Measurements from ENCODE around the gene AP4E1. TPM values are rescaled to one million over a fixed set of nuclear protein-coding genes. Genes with fewer than 3 reads are reported as not detected.
"Not testable (repeated sequence)": the region's sequence is repeated elsewhere in the genome, so short reads cannot be mapped to it uniquely, and the experiment has no call there.

Gene AP4E1
- total and polyA plus RNA-seq, 2 of the 4 experiments (the other 2 are of a cell fraction) = 3.1 to 6.8 TPM

DNA sequence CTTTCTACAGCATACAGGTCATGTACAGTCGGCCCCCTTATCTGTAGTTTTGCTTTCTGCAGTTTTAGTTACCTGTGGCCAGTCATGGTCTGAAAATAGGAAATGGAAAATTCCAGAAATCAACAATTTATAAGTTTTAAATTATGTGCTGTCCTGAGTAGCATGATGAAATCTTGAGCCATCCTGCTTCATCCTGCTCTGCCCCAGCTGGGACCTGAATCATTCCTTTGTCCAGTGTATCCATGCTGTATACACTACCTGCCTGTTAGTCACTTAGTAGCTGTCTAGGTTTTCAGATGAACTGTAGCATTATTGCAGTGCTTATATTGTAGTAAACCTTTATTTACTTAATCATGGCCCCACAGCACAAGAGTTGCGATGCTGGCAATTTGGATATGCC, 44.8 kb downstream of the AP4E1 start:
- H3K4me3 ChIP-seq (ENCODE audit: insufficient read depth, low read depth, low read length) = no peak overlapping the region
- H4K8ac ChIP-seq (ENCODE audit: low read depth in 2 of 2, low read length in 2 of 2) = peak overlapping the region; percentile 79 to 84; a peak in 3 of 4 replicates
- ATAC-seq (ENCODE audit: low read depth) (peak; percentile 84), DNase-seq (peak; percentile 90)
- no peak overlapping the region for H2BK20ac ChIP-seq (ENCODE audit: low read depth, low read length)
- ChIA-PET CTCF (no interaction called here), POLR2A (ENCODE audit: unreplicated experiment) (no interaction called here)
- BruUV-seq (replicated peaks) = no TSS peak
- dilution Hi-C loops (cut with HindIII; ENCODE audit: low sequenced_read_pairs, unreplicated experiment) = no loop called here
- H2AFZ ChIP-seq (replicated peaks; ENCODE audit: low read length, poor library complexity) = no peak overlapping the region
- no peak overlapping the region for H3K56ac ChIP-seq (ENCODE audit: extremely low read depth, insufficient read depth, low read length)
- TF ChIP-seq CEBPB (IDR thresholded peaks at IDR 0.05; ENCODE audit: low read depth, low read length) (peak; percentile 87), ELK1 (IDR thresholded peaks at IDR 0.05; ENCODE audit: borderline replicate concordance, low read depth, low read length) (no peak)
- peaks cover 17% of the 10 kb centered on the region for H3K36me3 ChIP-seq (ENCODE audit: control insufficient read depth, insufficient read depth, low read length)
- H2AK9ac ChIP-seq (replicated peaks; ENCODE audit: low read depth, low read length, poor library complexity) = no peak overlapping the region
- H3K23ac ChIP-seq (ENCODE audit: low read depth, low read length) = no peak overlapping the region
- H3K18ac ChIP-seq (ENCODE audit: low read depth, low read length) = no peak overlapping the region
- intact Hi-C loops (cut with micrococcal nuclease) = no loop called here
- H2BK5ac ChIP-seq (ENCODE audit: low read depth, low read length, poor library complexity, severe bottlenecking) = peak overlapping the region; percentile 13
- no peaks in the 10 kb centered on the region for H3K27me3 ChIP-seq (ENCODE audit: control insufficient read depth, insufficient read depth, low read length)
- H4K91ac ChIP-seq (ENCODE audit: insufficient read depth, low read depth, low read length) = no peak overlapping the region
- no peaks in the 10 kb centered on the region for H4K20me1 ChIP-seq (ENCODE audit: insufficient read depth, low read length)
- H3K14ac ChIP-seq (replicated peaks; ENCODE audit: low read depth, low read length) = 0 out of 2 replicates have a peak overlapping the region, but pooled peaks have one; percentile 16
- no peak overlapping the region; the same call in 1 of the 2 replicates for H2BK120ac ChIP-seq (ENCODE audit: low read depth, low read length)
- H3K9me1 ChIP-seq (ENCODE audit: insufficient read depth, low read length) = peaks cover 3% of the 10 kb centered on the region; the same call in 1 of the 2 replicates
- no peak overlapping the region for H3K27ac ChIP-seq (ENCODE audit: insufficient read depth, low read length)
- H3K4me2 ChIP-seq (ENCODE audit: low read depth, low read length) = no peak overlapping the region
- no peak overlapping the region; the same call in 1 of the 2 replicates for H3K4ac ChIP-seq (ENCODE audit: low read depth, low read length)
- H4K5ac ChIP-seq (ENCODE audit: low read depth, low read length) = no peak overlapping the region
- no peak overlapping the region for H2BK15ac ChIP-seq (ENCODE audit: low read depth, low read length)
- in situ Hi-C loops (cut with MboI; ENCODE audit: low sequenced_read_pairs) = no loop called here
- no peak overlapping the region for H2AK5ac ChIP-seq (ENCODE audit: low read depth, low read length)
- H3K79me1 ChIP-seq (ENCODE audit: low read depth in 1 of 2, low read length in 2 of 2) = peaks cover 7 to 15% of the 10 kb centered on the region in 2 experiments; a peak in 3 of 4 replicates
- no peak overlapping the region for H3K9ac ChIP-seq (ENCODE audit: low read depth, low read length)
- no peaks in the 10 kb centered on the region for H3K4me1 ChIP-seq (ENCODE audit: control insufficient read depth, insufficient read depth, low read length)
- WGBS, 2 experiments (ENCODE audit: extremely low coverage in 2 of 2, insufficient read length in 1 of 2) = no CpG with 5 or more reads among the region's 2 CpGs
- no peaks in the 10 kb centered on the region for H3K9me3 ChIP-seq (ENCODE audit: control insufficient read depth, insufficient read depth, low read length)

DNA sequence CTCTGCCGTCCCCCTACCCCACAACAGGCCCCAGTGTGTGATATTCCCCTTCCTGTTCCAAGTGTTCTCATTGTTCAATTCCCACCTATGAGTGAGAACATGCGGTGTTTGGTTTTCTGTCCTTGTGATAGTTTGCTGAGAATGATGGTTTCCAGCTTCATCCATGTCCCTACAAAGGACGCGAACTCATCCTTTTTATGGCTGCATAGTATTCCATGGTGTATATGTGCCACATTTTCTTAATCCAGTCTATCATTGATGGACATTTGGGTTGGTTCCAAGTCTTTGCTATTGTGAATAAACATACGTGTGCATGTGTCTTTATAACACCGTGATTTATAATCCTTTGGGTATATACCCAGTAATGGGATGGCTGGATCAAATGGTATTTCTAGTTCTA, 46.4 kb downstream of the AP4E1 start:
- WGBS, 2 experiments (ENCODE audit: extremely low coverage in 2 of 2, insufficient read length in 1 of 2) = no CpG with 5 or more reads among the region's 6 CpGs
- H3K56ac ChIP-seq (ENCODE audit: extremely low read depth, insufficient read depth, low read length); H2BK5ac ChIP-seq (ENCODE audit: low read depth, low read length, poor library complexity, severe bottlenecking); H3K9me3 ChIP-seq (ENCODE audit: control insufficient read depth, insufficient read depth, low read length); H3K4me3 ChIP-seq (ENCODE audit: insufficient read depth, low read depth, low read length); H2AFZ ChIP-seq (replicated peaks; ENCODE audit: low read length, poor library complexity); H3K23ac ChIP-seq (ENCODE audit: low read depth, low read length); H2AK5ac ChIP-seq (ENCODE audit: low read depth, low read length); H3K27me3 ChIP-seq (ENCODE audit: control insufficient read depth, insufficient read depth, low read length); H3K4me2 ChIP-seq (ENCODE audit: low read depth, low read length); ATAC-seq (ENCODE audit: low read depth); H2BK15ac ChIP-seq (ENCODE audit: low read depth, low read length); H3K4me1 ChIP-seq (ENCODE audit: control insufficient read depth, insufficient read depth, low read length); H3K9ac ChIP-seq (ENCODE audit: low read depth, low read length); H3K27ac ChIP-seq (ENCODE audit: insufficient read depth, low read length); POLR2A ChIA-PET (ENCODE audit: unreplicated experiment); H4K5ac ChIP-seq (ENCODE audit: low read depth, low read length); H3K9me1 ChIP-seq (ENCODE audit: insufficient read depth, low read length); H4K8ac ChIP-seq (ENCODE audit: low read depth in 2 of 2, low read length in 2 of 2); BruUV-seq (replicated peaks); H4K20me1 ChIP-seq (ENCODE audit: insufficient read depth, low read length); intact Hi-C loops (cut with micrococcal nuclease); H3K14ac ChIP-seq (replicated peaks; ENCODE audit: low read depth, low read length); H2AK9ac ChIP-seq (replicated peaks; ENCODE audit: low read depth, low read length, poor library complexity); CTCF ChIA-PET; in situ Hi-C loops (cut with MboI; ENCODE audit: low sequenced_read_pairs); H3K18ac ChIP-seq (ENCODE audit: low read depth, low read length); DNase-seq; H3K4ac ChIP-seq (ENCODE audit: low read depth, low read length); H2BK20ac ChIP-seq (ENCODE audit: low read depth, low read length); H2BK120ac ChIP-seq (ENCODE audit: low read depth, low read length); dilution Hi-C loops (cut with HindIII; ENCODE audit: low sequenced_read_pairs, unreplicated experiment); H4K91ac ChIP-seq (ENCODE audit: insufficient read depth, low read depth, low read length): not testable (repeated sequence)
- Histone ChIP-seq H3K79me1 (ENCODE audit: low read depth in 1 of 2, low read length in 2 of 2) (peaks cover 7 to 15% of the 10 kb centered on the region in 2 experiments; a peak in 3 of 4 replicates), H3K36me3 (ENCODE audit: control insufficient read depth, insufficient read depth, low read length) (peaks cover 19% of the 10 kb centered on the region)

All from IMR-90 (cell line).